Gastrocnemius medialis (tissue), 4 donors: Measurements from ENCODE around the gene MYO3B.
A peak's percentile ranks its signal among the peaks of the same experiment; 100 is the strongest.

ENCODE experiments used
- POLR2A ChIP-seq, 2 donors: fragments of 450-650 bp; IDR thresholded peaks; one replicate each; pipeline ENCODE4 v1.6.1; 2017; ENCODE audit warnings: antibody characterized with exemption in 2 of 2, mild to moderate bottlenecking in 2 of 2, moderate library complexity in 2 of 2
- TF ChIP-seq, protein P1 (sequence below), 5 experiments: fragments of 450-650 bp in 3 of 5; fragments of 200-600 bp in 2 of 5; sonication (generic) in 2 of 5; IDR thresholded peaks in 4 of 5; conservative IDR thresholded peaks in 1 of 5; 1 replicate in 4 of 5; 2 replicates in 1 of 5; pipeline ENCODE4 v1.5.1; 2016 to 2019; ENCODE audit warnings: antibody characterized with exemption in 5 of 5, mild to moderate bottlenecking in 3 of 5, moderate library complexity in 3 of 5

DNA sequence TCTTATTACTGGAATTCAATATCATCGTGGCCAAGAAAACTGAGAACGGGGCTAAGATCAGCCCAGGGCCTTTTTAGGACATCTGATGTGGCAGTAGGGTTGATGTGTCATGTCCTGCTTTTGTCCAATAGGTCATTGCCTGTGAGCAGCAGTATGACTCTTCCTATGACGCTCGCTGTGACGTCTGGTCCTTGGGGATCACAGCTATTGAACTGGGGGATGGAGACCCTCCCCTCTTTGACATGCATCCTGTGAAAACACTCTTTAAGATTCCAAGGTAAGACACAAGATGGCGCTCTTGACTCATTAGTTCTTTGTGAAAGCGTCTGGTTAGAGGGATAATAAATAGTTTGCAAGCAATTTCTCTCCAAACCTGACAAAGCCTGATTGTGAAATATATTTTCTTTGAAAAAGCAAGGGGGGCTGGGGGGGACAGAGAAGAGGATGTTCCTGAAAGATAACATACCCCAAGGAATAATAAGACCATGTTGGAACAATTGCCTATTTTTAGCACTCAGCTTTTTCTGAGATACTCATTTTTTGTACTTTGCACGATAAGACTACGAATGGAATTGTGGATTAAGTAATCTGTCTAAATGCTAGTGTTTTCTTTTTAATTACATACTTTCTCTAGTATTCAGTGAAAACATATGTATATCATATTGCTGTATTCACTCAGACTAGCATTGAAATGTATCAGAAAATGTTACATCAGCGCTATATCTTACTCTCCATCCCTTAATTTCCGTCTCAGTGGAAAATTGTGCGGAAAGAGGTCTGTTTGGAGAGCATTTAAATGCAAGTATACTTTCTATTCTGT lies 58.1 kb downstream of the MYO3B start:
- TF ChIP-seq, protein P1, sequence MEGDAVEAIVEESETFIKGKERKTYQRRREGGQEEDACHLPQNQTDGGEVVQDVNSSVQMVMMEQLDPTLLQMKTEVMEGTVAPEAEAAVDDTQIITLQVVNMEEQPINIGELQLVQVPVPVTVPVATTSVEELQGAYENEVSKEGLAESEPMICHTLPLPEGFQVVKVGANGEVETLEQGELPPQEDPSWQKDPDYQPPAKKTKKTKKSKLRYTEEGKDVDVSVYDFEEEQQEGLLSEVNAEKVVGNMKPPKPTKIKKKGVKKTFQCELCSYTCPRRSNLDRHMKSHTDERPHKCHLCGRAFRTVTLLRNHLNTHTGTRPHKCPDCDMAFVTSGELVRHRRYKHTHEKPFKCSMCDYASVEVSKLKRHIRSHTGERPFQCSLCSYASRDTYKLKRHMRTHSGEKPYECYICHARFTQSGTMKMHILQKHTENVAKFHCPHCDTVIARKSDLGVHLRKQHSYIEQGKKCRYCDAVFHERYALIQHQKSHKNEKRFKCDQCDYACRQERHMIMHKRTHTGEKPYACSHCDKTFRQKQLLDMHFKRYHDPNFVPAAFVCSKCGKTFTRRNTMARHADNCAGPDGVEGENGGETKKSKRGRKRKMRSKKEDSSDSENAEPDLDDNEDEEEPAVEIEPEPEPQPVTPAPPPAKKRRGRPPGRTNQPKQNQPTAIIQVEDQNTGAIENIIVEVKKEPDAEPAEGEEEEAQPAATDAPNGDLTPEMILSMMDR (IDR thresholded peaks at IDR 0.05 in 4 of 5, conservative IDR thresholded peaks at IDR 0.05 in 1 of 5) = peak in 3 of 5 experiments; percentile 50 to 55 (median 52)
- no peak for TF ChIP-seq POLR2A (IDR thresholded peaks at IDR 0.05)
